Effector memory CD4-positive, alpha-beta T cell (primary cell): Measurements from ENCODE around the gene HEBP1.

ENCODE experiments used
- DNase-seq, 3 donors: peaks; one replicate each; pipeline ENCODE4 v3.0.0-alpha.2; 2020
- H3K27ac ChIP-seq: 2 replicates; pipeline ENCODE4 v1.7.0; 2013; ENCODE audit warnings: mild to moderate bottlenecking, low read length, moderate library complexity; ENCODE audit not compliant: insufficient read depth, poor library complexity, severe bottlenecking
- H3K27me3 ChIP-seq: replicated peaks from 2 replicates; pipeline ENCODE4 v1.7.0; 2013; ENCODE audit warnings: mild to moderate bottlenecking, low read length; ENCODE audit not compliant: insufficient read depth, control insufficient read depth, poor library complexity, severe bottlenecking
- H3K36me3 ChIP-seq: 2 replicates; pipeline ENCODE4 v1.7.0; 2013; ENCODE audit warnings: mild to moderate bottlenecking, low read length, moderate library complexity; ENCODE audit not compliant: control insufficient read depth, insufficient read depth
- H3K4me1 ChIP-seq: 2 replicates; pipeline ENCODE4 v1.7.0; 2013; ENCODE audit warnings: low read length, mild to moderate bottlenecking; ENCODE audit not compliant: control insufficient read depth, insufficient read depth, poor library complexity, severe bottlenecking
- H3K4me3 ChIP-seq: 2 replicates; pipeline ENCODE4 v1.7.0; 2013; ENCODE audit warnings: low read length, low read depth, mild to moderate bottlenecking; ENCODE audit not compliant: insufficient read depth, poor library complexity, severe bottlenecking
- H3K9me3 ChIP-seq: 2 replicates; pipeline ENCODE4 v1.7.0; 2013; ENCODE audit warnings: mild to moderate bottlenecking, low read length, moderate library complexity; ENCODE audit not compliant: control insufficient read depth

Gene HEBP1

GRCh38 chr12:13024531-13024916 is 24.5 kb upstream of the HEBP1 start:
- no peak for DNase-seq
- no peaks in the 10 kb centered on the region for H3K36me3 ChIP-seq
- H3K4me3 ChIP-seq: no peak overlapping the region
- no peaks in the 10 kb centered on the region for H3K4me1 ChIP-seq
- no peaks in the 10 kb centered on the region for H3K27me3 ChIP-seq
- no peak overlapping the region for H3K27ac ChIP-seq
- H3K9me3 ChIP-seq: no peaks in the 10 kb centered on the region

DNA sequence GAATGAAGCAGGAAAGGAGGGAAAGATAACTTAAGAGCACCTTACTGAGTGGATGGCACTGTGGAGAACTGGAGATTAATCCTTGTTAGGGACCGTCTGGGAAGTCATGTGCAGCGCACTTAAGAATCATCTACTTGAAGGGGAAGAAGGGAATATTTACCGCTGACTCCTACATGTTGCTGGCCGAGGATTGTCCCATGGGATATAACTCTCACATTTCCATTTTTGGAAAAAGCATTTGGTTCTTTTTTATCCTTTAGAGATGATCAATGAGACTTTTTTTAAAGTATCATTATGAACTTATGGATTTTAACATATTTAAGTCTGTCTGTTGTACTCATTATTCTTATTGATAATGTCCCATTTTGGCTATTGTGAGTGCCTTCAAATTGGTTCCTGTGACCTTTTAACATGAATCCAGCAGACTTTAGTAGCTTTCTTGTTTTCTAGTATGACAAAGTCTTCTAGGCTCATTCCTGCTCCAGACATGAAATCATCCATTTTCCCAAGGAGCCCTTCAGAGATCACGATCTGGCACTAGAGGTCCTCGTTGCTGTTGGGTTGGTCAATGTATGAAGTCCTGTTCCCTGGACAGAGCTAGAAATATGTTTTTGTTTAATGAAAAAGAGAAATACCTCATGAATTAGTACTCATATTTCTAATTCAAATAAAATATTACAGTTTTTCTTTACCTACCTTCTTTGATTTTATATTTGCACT is 23.9 kb upstream of the HEBP1 start:
- no peak for DNase-seq
- H3K4me1 ChIP-seq: no peaks in the 10 kb centered on the region
- no peaks in the 10 kb centered on the region for H3K27me3 ChIP-seq
- no peak overlapping the region for H3K27ac ChIP-seq
- H3K4me3 ChIP-seq: no peak overlapping the region
- H3K9me3 ChIP-seq: no peaks in the 10 kb centered on the region
- H3K36me3 ChIP-seq: no peaks in the 10 kb centered on the region

DNA sequence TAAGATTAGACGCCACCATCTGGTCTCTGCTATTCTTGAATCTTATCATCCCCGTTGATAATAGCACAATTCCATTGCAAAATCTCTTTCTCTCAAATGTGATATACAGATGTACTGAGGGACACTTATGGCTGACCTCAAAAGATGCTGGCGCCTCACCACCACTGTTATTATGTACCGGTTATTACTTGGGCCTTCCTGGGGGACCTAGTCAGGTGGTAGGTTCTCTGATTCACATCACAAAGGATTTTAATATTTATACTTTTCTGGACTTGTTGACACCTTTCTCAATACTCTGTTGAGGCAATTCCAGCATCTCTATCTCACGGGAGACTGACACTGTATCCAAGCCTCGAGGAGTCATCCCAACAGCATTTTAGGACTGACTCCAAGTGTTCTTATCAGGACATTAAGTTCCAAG is 22.8 kb upstream of the HEBP1 start:
- H3K4me3 ChIP-seq: no peak overlapping the region
- no peaks in the 10 kb centered on the region for H3K27me3 ChIP-seq
- H3K27ac ChIP-seq: no peak overlapping the region
- no peak for DNase-seq
- H3K36me3 ChIP-seq: no peaks in the 10 kb centered on the region
- no peaks in the 10 kb centered on the region for H3K4me1 ChIP-seq
- H3K9me3 ChIP-seq: no peaks in the 10 kb centered on the region

GRCh38 chr12:13011098-13011497 is 11.0 kb upstream of the HEBP1 start:
- no peaks in the 10 kb centered on the region for H3K27me3 ChIP-seq
- H3K4me1 ChIP-seq: no peaks in the 10 kb centered on the region
- DNase-seq: no peak
- no peaks in the 10 kb centered on the region for H3K9me3 ChIP-seq
- no peak overlapping the region for H3K27ac ChIP-seq
- no peak overlapping the region for H3K4me3 ChIP-seq
- H3K36me3 ChIP-seq: no peaks in the 10 kb centered on the region

DNA sequence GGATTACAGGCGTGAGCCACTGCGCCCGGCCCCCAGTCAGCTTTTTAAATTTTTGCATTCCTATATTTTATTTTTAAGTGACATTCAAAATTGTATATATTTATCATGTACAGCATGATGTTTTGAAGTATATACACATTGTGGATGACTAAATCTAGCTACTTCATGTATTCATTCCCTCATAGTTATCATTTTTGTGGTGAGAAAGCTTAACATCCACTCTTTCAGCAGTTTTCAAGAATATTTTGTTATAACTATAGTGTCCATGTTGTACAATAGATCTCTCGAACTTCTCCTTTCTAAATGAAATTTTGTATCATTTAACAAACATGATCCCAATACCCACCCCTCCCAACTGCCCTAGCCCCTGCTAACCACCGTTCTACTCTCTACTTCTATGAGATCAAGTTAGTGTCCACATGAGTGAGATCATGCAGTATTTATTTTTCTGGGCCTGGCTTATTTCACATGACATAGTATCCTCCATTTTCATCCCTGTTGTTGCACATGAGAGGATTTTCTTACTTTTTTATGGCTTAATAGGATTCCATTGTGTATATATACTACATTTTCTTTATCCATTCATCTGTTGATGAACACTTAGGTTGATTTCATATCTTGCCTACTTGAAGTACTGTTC is 8.8 kb upstream of the HEBP1 start:
- Histone ChIP-seq H3K4me1 (no peaks in the 10 kb centered on the region), H3K36me3 (no peaks in the 10 kb centered on the region), H3K27me3 (no peaks in the 10 kb centered on the region), H3K4me3 (no peak overlapping the region), H3K9me3 (no peaks in the 10 kb centered on the region), H3K27ac (no peak overlapping the region)
- no peak for DNase-seq

DNA sequence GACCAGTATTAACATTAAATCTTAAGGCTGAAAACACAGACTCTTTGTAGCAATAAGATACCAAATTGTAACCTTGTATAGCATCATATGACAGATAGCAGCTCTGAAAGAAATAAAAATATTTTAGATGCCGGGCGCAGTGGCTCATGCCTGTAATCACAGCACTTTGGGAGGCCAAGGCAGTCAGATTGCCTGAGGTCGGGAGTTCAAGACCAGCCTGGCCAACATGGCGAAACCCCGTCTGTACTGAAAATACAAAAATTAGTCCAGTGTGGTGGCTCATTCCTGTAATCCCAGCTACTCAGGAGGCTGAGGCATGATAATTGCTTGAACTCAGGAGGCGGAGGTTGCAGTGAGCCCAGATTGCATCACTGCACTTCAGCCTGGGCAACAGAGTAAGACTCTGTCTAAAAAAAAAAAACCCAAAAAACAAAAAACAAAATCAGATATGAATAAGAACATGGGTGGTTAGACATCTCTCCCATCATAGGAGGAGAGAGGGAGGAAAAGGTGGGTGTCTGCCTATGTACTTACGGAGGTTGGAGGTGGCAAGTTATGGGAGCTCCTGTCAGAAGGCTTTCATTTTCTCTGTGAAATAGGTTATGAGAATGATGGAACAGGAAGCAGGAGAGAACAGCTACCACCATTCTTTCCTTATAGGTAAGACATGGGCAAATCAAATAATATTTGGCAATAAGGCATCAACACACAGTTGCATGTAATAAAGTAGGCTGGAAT is 7.6 kb upstream of the HEBP1 start:
- Histone ChIP-seq H3K4me3 (no peak overlapping the region), H3K4me1 (no peaks in the 10 kb centered on the region), H3K36me3 (no peaks in the 10 kb centered on the region), H3K27me3 (no peaks in the 10 kb centered on the region), H3K27ac (no peak overlapping the region), H3K9me3 (no peaks in the 10 kb centered on the region)
- no peak for DNase-seq

DNA sequence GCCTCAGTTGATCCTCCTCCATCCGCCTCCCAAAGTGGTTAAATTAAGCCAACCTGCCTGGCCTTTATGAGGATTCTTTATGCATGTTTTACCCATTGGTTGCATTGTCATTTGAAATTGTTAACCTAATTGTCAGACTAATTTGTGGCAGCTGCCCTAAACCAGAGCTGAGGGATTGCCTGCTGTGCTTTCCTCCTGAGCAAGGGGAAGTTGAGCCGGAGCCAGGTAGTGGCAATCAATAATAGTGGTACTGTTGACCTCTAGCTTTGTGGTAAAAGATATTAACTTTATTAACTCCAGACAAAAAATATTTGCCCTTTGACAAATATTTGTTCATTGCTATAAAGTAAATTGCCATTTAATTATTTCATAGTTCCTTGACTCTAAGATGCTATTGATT is 5.6 kb upstream of the HEBP1 start:
- Histone ChIP-seq H3K4me1 (no peaks in the 10 kb centered on the region), H3K27me3 (no peaks in the 10 kb centered on the region), H3K9me3 (no peaks in the 10 kb centered on the region), H3K4me3 (no peak overlapping the region), H3K36me3 (no peaks in the 10 kb centered on the region), H3K27ac (no peak overlapping the region)
- no peak for DNase-seq

DNA sequence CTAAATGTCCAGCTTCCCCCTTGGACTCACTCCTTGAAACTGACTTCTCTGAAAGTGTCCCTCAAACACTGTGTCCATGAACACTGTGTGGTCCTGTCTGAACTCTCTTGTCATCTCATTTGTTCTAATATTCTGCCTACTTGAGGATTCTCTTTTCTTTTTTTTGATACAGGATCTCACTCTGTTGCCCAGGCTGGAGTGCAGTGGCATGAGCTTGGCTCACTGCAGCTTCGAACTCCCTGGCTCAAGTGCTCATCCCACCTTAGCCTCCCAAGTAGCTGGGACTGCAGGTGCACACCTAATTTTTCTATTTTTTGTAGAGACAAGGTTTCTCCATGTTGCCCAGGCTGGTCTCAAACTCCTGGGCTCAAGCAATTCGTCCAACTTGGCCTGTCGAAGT is 4.9 kb upstream of the HEBP1 start:
- Histone ChIP-seq H3K36me3 (no peaks in the 10 kb centered on the region), H3K9me3 (no peaks in the 10 kb centered on the region), H3K27ac (no peak overlapping the region), H3K4me1 (no peaks in the 10 kb centered on the region), H3K4me3 (no peak overlapping the region), H3K27me3 (no peaks in the 10 kb centered on the region)
- DNase-seq: no peak

DNA sequence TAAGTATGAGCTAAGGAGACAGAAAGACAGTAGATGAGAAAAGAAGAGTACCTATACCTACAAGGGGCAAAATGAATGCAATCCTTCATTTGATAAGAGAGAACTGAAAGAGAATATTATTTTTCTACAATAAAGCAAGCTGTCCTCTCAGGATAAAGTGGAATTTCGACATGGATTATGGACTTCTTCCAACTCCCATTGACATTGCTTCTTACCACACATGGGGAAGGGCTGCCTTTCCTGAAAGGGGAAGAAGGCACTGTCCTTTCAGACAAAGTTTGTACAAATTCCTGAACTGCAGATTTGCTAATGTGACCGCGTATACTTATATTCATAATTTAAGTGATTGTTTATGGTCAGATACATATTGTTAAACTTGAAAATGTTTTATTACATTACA is 4.3 kb upstream of the HEBP1 start:
- Histone ChIP-seq H3K27ac (no peak overlapping the region), H3K4me1 (peaks cover 6% of the 10 kb centered on the region), H3K9me3 (no peaks in the 10 kb centered on the region), H3K4me3 (no peak overlapping the region), H3K36me3 (no peaks in the 10 kb centered on the region), H3K27me3 (no peaks in the 10 kb centered on the region)
- no peak for DNase-seq
